T-helper 1 cell treated with Interleukin-12 subunit alpha and Interleukin-12 subunit beta and Interleukin-4 antibody, amounts not matched to agents 30 ng/mL and 1 ng/mL, for 36 hours (primary cell): ENCODE data around the gene KRT79. TPM values are rescaled to one million over a fixed set of nuclear protein-coding genes. Genes with fewer than 3 reads are reported as not detected.

Experiments used
- intact Hi-C: fragments of 100-400 bp; cut with micrococcal nuclease; formaldehyde crosslinking; loops from one replicate; pipeline ENCODE4 v1.15.1; 2024
- total RNA-seq: library from RNA; stranded (reverse); gene quantifications from 2 replicates; pipeline ENCODE4 v1.2.3, GENCODE V29; 2022

The KRT79 gene
- total RNA-seq: not detected in 2 replicates

DNA sequence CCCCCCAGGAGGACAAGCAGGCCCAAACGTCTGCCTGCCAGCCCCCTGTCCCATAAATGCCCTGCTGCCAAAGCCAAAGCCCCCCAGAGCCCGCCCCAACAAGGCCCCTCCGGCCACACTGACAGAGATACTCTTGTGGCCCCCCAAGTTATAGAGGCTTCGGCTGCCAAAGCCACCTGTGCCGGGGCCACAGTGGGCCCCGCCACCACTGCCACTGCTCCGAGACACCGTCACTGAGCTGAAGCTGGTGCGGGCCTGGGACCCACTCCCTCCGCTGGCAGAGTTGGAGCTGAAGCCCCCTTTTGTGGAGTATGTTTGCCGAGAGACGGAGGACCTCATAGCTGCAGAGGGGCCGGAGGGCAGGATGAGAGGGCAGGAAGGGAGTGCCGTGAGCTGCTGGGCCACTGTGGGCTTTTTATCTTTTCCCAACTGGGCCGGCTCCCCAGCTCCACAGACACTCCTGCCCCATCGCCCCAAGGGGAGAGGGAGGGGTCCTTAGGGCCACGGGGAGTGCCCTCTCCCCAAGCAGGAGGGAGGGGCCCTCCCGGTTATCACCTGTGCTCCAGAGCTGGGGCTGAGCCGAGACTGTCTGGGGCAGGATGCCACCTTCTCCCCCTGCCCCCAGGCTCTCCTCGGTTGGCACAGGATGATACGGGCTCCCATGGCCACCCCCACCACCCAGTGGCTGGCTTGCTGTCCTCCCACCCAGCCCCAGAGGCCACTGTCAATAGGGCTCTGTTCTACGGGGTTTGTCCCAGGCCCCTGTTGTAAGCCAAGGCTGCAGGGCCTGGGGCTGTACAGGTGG is at the start of gene KRT79:
TSS of gene KRT79 (minus strand) at position 390 of the 805 bp plus-strand sequence. CDS start at position 339, 51 bp downstream.
- intact Hi-C loops: no loop called here

DNA sequence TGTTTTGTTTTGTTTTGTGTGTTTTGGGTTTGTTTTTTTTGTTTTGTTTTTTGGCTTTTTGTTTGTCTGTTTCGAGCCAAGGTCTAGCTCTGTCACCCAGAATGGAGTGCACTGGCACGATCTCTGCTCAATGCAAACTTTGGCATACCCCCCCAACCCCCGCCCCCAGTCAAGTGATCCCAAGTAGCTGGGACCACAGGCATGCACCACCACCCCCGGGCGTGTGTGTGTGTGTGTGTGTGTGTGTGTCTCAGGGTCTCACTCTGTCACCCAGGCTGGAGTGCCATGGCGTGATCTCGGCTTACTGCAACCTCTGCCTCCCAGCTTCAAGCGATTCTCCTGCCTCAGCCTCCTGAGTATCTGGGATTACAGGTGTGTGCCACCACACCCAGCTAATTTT is 46.4 kb upstream of the KRT79 start:
- intact Hi-C loops: loop anchor here (1.0 kb wide), 1 partner anchor 101 kb away; no protein-coding TSS in a partner anchor

DNA sequence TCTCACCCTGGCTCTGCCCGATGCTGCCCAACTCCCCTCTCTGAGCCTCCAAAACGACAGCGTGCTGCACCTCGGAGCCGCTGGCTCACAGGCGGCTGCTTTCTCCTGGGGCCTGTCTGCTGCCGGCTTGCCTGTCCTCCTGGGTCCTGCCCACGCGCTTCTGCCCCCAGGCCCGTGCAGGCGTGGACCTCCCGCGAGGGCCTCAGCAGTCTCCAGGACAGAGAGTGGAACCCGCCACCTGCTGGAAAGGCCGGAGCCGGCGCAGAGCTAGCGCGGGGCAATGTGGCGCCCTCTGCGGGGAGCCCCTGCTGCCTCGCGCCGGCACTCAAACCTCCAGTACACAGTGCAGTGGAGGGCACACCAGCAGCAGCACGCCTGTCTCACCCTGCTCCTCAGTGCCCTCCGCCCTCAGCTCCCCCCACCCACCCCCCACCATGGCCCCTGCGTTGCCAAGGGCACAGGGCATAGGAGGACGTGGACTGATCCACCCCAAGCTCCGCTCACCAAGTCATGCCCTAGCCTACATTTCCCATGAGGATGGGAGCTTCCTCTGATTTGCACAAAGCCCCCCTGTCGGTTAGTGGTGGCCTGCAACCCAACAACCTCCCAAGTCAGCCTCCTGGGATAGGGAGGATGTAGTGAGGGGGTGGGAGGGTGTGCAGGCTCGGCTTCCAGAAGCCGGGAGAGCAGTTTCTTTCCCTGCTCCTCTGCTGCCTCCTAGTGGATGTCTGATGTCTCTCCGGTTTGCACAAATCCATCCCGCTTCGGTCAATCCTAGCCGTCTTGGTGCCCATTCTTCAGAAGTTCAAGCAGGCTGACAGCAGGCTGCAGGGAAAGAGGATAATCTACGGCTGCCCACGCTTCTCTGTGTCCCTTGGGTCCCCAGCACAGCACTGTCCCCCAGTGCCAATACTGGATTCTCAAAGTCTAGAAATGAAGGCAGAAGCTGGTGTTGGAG is 45.6 kb upstream of the KRT79 start:
- intact Hi-C loops: loop anchor here (1.0 to 5.0 kb wide), 6 partner anchors 102 to 742 kb away; no protein-coding TSS in a partner anchor

DNA sequence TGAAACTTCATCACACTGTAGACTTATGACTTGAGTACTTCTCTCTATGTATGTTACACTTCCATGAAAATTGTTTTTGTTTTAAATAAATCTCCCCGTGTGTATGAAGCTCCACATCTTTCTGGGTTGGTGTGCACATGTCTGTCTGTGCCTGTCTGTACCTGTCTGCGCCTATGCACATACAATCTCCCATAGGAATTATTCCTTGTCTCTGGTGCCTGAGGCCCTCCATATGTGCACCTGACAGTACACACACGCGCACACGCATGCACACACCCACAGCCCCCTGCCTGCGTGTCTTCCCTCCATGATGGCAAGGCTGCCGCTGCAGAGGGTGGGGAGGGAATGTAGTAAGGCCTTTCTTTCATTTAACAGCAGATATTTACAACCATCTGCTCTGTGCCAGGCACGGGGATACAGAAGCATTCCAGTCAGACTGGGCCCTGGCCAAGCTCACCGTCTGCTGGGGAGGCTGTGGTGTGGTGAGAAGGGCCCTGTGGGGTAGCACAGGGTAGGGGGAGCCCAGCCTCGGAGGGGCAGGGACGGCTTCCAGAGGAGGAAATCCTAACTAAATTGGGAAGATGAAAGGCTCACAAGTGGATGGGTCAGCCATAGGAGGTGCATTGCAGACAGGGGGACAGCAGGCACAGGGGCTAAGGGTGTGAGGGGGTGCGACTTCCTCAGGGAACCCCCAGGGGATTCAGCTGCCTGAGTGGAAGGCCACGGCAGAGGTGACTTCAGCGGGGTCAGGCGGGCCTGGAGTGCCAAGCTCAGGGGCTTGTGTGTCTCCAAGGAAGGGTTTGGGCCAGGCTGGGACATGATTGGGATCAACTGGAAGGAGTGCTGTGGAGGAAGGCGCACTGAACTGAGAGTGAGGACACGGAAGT is 44.6 kb upstream of the KRT79 start:
- intact Hi-C loops: loop anchor here (1.0 to 5.0 kb wide), 5 partner anchors 295 to 741 kb away; no protein-coding TSS in a partner anchor

DNA sequence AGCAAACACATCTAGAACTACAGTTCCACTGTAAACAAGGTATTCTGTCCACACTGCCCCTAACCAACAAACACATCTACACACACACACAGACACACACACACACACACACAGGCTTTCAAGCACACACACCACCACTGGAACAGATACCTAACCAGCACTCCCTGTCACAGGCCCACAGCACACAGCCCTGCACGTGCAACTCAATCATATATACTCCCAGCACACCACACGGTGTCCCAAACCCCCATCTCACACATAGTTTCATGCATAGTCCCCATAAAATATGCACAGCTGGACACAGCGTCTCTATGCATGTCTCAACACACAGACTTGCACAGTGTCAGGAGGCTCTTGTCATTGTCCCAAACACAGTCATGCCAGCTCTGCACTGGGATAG is 43.1 kb upstream of the KRT79 start:
- intact Hi-C loops: loop anchor here (5.0 kb wide), 1 partner anchor 740 kb away; no protein-coding TSS in a partner anchor

DNA sequence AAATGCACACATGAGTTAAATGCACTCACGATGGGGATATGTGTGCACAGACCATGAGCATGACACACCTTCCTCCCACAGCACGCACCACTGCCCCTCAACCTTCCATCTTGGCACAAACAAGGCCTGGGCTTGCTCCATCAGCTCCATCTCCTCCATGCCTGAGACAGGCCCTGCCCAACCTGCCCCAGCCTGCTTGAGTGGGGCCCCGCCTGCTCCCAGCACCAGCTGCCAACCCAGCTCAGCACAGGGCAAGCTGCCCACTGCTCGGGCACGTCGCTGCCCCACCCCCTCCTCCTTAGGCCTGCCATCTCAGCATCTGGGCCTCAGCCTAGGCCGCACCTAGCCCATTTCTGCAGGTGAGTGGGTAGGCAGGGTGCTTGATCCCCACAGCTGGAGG is 42.3 kb upstream of the KRT79 start:
- intact Hi-C loops: loop anchor here (5.0 kb wide), 1 partner anchor 739 kb away; no protein-coding TSS in a partner anchor

DNA sequence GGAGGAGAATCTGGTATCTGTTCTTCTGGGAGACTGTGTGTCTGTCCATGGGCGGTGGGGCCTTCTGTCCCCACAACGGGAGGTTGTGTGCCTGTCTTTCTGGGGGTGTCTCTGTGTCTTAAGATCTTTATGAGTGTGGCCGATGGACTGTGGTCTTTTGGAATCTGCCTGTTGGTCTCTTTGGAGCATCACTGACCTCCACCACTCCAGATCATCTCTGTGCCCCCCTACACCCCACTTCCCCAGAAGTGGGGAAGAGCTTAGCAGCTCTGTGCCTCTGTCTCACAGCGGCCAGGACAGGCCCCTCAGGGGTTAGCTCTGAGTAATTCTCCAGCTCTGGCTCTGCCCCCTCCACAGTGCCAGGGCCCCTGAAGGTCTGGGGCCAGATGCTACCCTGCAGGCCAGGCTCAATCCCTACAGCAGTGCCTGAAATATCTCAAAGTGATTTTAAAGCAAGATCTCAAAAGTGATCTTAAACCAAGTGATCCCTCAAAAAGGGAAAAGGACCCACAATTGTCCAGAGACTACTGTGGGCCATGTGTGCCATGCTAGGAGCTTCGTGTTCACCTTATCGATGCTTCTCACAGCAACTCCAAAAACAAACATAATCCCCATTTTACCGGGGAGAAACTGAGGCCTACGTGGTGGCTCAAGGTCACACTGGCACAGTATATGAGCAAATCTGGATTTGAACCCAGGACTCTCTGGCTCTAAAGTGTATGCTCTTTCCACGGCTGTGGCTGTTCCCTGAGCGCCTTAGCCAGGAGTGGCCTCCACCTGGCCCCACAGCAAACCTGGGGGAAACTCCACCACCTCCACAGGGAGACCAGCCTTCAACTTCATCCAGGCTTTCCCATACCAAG is 40.7 kb upstream of the KRT79 start:
- intact Hi-C loops: loop anchor here (1.0 to 5.0 kb wide), 2 partner anchors 738 to 895 kb away; no protein-coding TSS in a partner anchor

DNA sequence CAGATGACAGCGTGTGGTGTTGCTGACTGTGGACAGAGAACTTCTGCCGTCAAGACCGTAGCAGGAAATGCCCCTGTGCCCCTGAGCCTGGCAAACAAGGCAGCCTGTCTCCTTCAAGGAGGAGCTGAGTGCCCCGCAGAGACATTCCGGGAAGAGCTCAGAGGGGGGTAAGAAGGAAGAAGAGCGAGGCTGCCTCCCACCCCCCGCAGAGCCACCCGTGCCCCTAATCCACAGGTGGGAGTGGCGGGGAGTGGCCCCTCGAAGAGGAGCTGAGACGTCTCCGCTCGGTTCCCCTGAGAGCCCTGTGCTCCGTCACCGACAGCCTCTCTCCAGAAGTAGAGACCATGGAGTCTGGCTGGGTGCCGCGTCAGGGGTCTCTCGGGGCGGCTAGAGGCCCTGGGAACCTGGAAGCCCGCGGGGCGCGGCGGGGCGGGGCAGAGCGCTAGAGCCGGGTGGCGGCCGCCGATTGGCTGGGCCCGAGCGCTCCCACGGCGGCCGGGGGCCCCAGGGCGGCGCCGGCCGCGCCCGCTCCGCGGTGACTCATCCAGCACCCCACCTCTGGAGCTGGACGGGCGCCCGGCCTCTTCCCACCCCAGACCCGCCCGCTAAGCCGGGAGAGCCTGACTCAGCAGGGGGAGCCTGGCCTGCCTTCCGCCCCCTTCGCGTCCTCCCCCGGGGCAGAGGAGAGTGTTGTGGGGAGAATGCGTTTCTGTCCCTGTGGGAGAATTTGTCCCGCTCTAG is 39.9 kb upstream of the KRT79 start:
- intact Hi-C loops: loop anchor here (1.0 kb wide), 1 partner anchor 894 kb away; no protein-coding TSS in a partner anchor

DNA sequence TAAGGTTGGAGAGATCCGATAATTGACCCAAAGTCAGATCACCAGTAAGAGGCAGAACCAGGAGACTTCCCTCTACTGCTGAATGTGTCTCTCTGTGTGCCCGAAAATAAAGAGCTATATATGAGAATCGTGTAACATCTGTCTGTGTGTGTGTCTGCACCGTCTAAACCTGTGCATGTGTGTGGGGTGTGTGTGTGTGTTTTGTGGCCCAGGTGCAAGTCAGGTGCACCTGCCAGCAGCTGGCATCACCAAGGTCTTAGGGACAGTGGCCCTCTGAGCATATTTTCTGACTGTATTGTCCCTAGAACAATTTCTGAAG is 39.4 kb upstream of the KRT79 start:
- intact Hi-C loops: no loop called here

DNA sequence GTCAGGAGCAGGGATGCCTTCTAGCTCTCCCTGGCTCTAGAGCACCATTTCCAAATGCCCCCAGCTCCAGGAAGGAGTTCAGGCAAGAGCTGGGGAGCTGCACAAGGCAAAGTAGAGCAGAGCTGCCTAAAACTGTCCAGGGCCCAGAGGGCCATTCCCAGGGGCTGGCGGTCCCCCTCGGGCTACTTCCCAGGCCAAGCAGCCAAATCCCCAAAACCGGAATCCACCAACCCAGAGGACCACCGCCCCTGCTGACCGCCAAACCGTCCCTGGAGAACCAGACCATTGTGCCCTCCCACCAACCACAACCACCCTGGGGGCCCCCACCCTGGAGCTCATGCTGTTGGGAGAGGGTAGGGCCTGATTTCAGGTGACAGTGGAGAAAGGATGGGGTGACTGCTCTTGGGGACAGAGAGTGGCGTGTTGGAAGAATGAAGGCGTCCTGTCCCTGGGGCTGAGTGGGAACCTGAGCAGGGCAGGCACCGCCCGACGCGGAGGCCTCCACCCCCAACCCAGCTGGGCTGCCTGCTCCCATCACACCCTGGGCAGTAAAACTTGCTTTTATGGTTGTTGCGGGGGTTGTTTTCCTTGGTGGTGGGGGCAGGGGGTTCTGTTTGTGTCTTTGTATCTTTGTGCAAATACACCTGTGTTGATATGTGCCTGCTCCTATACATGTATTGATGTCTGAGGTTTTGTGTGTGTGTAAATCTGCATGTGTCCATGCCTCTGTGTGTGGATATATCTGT is 38.7 kb upstream of the KRT79 start:
- intact Hi-C loops: no loop called here

DNA sequence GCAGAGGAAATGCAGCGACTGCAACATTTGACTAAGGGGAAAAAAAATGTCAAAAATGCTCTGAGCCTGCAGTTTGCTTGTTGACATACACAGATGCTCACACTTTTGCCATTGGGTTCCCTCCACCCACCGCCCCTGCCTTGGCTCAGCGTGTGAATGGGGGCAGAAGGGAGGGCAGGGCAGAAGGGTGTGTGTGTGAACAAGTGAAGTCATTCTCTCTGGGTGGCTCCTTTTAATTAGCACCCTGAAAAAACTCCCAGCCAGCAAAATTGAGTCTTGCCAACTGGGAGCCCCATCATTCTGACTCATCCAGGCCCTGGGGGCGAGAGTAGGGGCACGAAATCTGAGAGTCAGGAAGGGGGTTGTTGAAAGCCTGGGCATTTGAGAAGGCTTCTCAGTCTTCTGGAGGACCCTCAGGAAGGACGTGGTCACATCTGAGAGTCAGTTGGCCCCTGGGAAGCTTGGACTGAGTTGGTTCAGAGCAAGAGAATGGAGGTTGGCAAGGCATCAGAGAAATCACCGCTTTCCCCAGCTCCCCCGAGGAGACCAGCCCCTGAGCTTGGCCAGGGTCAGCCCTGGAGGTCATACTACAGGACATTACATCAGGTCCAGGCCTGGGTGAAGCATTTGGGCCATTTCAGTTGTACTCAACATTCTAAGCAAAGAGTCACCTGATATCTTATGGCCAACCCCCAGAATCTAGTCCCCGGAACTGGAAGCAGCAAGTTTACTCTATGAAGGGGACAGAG is 37.4 kb upstream of the KRT79 start:
- intact Hi-C loops: loop anchor here (2.0 kb wide), 2 partner anchors 227 to 499 kb away; no protein-coding TSS in a partner anchor

DNA sequence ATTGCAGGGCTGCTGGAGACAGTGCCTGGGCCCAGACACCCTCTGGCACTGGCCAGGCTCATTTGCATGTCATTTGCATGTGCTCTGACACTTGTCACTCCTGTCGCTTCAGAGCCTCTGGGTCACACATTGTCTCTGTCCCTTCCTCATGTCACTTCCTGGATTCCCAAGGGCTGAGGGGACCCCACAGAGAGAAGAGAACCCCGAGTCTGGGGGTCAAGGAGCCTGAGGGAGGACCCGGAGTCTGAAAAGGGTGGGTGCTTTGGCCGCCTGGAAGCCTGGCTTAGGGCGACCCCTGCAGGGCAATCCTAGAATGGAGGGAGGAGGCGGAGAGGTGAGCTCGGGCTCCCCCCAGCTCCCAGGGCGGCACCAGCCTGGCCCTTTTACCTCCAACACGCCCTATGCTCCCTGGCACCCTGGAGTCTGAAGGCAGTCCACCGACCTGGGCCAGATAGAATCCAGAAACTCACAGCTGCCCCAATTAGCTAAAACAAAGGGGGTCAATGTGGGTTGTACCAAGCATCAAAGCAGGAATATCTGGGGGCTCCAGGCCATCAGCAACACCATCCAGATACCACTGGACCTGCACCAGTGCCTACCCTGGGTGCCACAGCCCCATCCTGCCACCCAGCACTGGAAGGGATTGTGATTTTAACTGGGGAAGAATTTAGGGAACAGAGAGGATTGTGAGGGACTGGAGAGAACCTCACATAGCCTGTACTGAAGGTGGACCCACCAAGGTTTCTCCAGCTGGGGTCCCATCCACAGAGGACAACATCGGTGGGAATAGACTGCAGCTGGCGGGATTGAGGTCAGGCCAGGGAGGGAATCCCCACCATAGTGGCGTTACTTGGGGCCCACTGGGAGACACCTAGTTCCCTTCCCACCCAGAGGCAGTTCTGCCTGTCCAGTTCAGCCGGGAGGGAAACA is 36.5 kb upstream of the KRT79 start:
- intact Hi-C loops: loop anchor here (1.0 to 2.0 kb wide), 3 partner anchors 226 to 498 kb away; no protein-coding TSS in a partner anchor

DNA sequence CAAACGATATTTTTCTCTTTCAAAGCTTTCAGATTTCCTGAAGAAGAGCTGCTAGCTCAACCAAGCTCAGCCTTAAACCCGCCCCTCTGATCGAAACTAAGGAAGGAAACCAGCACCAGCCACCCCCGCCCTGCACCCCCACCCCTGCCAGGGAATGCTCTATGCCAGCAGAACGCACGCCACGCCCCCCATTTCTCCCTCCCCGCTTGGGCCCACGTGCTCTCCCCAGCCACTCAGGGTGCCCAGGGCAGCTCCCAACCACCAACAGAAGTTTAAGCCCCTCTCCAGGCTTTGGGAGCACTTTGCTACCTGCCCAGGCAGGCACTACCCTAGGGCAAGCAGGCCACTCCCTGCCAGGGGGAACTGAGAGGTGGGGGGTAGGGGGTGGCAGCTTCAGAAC is 33.5 kb upstream of the KRT79 start:
- intact Hi-C loops: no loop called here

DNA sequence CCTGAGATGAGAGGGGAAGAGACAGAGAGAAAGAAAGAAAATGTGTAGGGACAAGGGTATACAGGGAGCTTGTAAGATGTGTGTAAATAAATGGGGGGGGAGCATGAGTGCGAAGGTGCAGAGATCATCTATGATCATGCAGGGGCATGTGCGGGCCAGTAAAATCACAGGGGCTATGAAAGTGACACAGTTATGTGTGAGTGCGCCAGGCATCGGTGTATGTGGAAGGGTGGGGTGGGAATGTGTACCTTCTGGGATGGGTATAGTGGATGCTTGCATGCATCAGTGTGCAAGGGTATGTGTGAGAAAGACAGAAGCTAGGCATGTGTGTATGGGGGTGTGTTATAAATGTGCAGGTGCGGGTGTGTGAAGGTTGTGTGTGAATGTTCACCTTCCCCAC is 33.0 kb upstream of the KRT79 start:
- intact Hi-C loops: no loop called here

DNA sequence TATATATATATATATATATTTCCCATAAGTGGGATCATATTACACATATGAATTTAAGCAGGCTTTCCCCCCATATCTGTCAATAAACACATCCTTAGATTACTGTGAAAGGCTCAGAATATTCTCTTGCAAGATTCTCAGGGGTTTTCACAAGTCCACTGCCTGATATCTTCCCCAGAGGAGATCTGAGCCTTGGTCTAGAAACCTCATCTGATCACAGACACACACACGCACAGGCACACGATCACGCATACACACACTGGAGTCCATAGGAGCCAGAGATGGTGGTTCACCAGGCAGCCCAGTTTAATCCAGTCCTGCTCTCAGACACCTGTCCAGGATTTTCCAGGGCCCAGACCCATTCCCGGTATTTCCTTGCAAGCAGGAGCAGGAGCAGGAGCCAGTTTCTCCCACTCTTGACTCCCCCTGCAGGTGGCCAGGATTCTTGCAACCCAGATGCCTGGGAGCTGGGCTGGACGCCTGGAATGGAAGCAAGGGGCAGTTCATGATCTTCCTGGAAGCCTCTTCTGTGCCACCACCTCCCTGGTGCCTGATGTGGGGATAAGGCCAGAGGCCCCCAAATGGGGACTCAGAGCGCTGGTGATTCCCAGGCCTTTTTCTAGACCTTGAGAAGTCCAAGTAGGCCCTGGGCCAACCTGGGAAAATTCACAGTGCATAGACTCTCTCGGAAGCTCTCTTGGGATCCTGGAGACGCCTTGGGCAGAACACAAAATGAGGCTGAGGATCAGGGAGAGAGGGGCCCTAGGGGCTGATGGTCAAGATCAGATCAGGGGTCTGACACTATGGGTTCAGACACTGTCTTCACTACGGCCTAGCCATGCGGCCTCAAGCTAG is 31.2 kb upstream of the KRT79 start:
- intact Hi-C loops: loop anchor here (1.0 kb wide), 1 partner anchor 282 kb away; no protein-coding TSS in a partner anchor
